GM12878 (cell line): ENCODE measurements around the gene TNF. TPM values are rescaled to one million over a fixed set of nuclear protein-coding genes. Genes with fewer than 3 reads are reported as not detected.

Experiments
- CHD2 ChIP-seq: IDR thresholded peaks from 2 replicates; pipeline ENCODE4 v1.6.1; 2011; ENCODE audit warnings: low read depth, low read length, improper control_type of control experiment, borderline replicate concordance
- CHD4 ChIP-seq: fragments of 200-600 bp; sonication (generic); IDR thresholded peaks from 2 replicates; pipeline ENCODE4 v1.6.1; 2016; ENCODE audit warnings: mild to moderate bottlenecking
- EZH2 ChIP-seq: IDR thresholded peaks from 2 replicates; pipeline ENCODE4 v1.6.1; 2012; ENCODE audit warnings: low read depth, mild to moderate bottlenecking, control low read depth, inconsistent platforms, low read length, borderline replicate concordance; ENCODE audit not compliant: control insufficient read depth
- FOXM1 ChIP-seq: IDR thresholded peaks from 2 replicates; pipeline ENCODE4 v1.6.1; 2012; ENCODE audit warnings: low read depth, mild to moderate bottlenecking, inconsistent platforms, low read length, moderate library complexity
- MEF2A ChIP-seq: IDR thresholded peaks from 2 replicates; pipeline ENCODE4 v1.6.1; 2011; ENCODE audit warnings: low read depth, mild to moderate bottlenecking, low read length, moderate library complexity; ENCODE audit not compliant: insufficient read depth
- MTA2 ChIP-seq: fragments of 450-650 bp; IDR thresholded peaks from 2 replicates; pipeline ENCODE4 v1.6.1; 2016; ENCODE audit warnings: low read depth, mild to moderate bottlenecking, moderate library complexity
- MTA3 ChIP-seq: IDR thresholded peaks from 2 replicates; pipeline ENCODE4 v1.6.1; 2012; ENCODE audit warnings: low read length, inconsistent platforms, borderline replicate concordance
- MYB ChIP-seq: fragments of 150-350 bp; IDR thresholded peaks from 2 replicates; pipeline ENCODE4 v1.6.1; 2014; ENCODE audit warnings: mild to moderate bottlenecking, low read depth, low read length, borderline replicate concordance
- NBN ChIP-seq: fragments of 450-650 bp; IDR thresholded peaks from 2 replicates; pipeline ENCODE4 v1.6.1; 2016
- RELA ChIP-seq: fragments of 450-650 bp; IDR thresholded peaks from 2 replicates; pipeline ENCODE4 v1.8.0; 2014; ENCODE audit warnings: borderline replicate concordance; ENCODE audit not compliant: partially characterized antibody
- STAT1 ChIP-seq: fragments of 450-650 bp; conservative IDR thresholded peaks from 2 replicates; pipeline ENCODE4 v1.6.1; 2014; ENCODE audit warnings: antibody characterized with exemption, mild to moderate bottlenecking
- WRNIP1 ChIP-seq: IDR thresholded peaks from 2 replicates; pipeline ENCODE4 v1.6.1; 2011; ENCODE audit warnings: low read depth, low read length, improper control_type of control experiment, borderline replicate concordance
- YBX1 ChIP-seq: fragments of 450-650 bp; IDR thresholded peaks from 2 replicates; pipeline ENCODE4 v1.6.1; 2016; ENCODE audit warnings: antibody characterized with exemption
- ZNF217 ChIP-seq: fragments of 450-650 bp; IDR thresholded peaks from 2 replicates; pipeline ENCODE4 v1.6.1; 2017; ENCODE audit warnings: antibody characterized with exemption, mild to moderate bottlenecking
- ZNF24 ChIP-seq: fragments of 450-650 bp; IDR thresholded peaks from 2 replicates; pipeline ENCODE4 v1.6.1; 2017; ENCODE audit warnings: antibody characterized with exemption, mild to moderate bottlenecking
- polyA plus RNA-seq, 11 experiments: library from polyadenylated mRNA; depleted of rRNA in 4 of 11; unstranded in 6 of 11; stranded (reverse) in 5 of 11; fragments of >200 nt; fragmentation: Nextera tagmentation in 4 of 11; fragmentation: Illumina TruSeq in 1 of 11; extraction: Ambion mirVana in 4 of 11; extraction: Trizol in 1 of 11; gene quantifications; 1 replicate in 1 of 11; 2 replicates in 10 of 11; pipeline versions ENCODE4 v1.2.1 to v1.2.3, GENCODE V29; 2011 to 2016; ENCODE audit warnings: inconsistent platforms in 2 of 11, missing spikeins in 2 of 11, low read depth in 1 of 11
- total RNA-seq, 4 experiments: library from RNA; depleted of rRNA in 3 of 4; stranded (reverse); fragments of >200 nt in 3 of 4; fragmentation: Illumina TruSeq in 1 of 4; extraction: Trizol in 1 of 4; gene quantifications; 2 replicates each; pipeline versions ENCODE4 v1.2.1 to v1.2.3, GENCODE V29; 2013 to 2021
- TF ChIP-seq, protein P1 (sequence below): fragments of 450-650 bp; IDR thresholded peaks from 2 replicates; pipeline ENCODE4 v1.6.1; 2017; ENCODE audit warnings: mild to moderate bottlenecking, moderate library complexity
- TF ChIP-seq, protein P2 (sequence below): fragments of 450-650 bp; IDR thresholded peaks from 2 replicates; pipeline ENCODE4 v1.6.1; 2017; ENCODE audit warnings: mild to moderate bottlenecking
- TF ChIP-seq, protein P3 (sequence below): IDR thresholded peaks from 2 replicates; pipeline ENCODE4 v1.6.1; 2012; ENCODE audit warnings: low read depth, low read length, improper control_type of control experiment
- TF ChIP-seq, protein P4 (sequence below): fragments of 450-650 bp; formaldehyde crosslinking; IDR thresholded peaks from 2 replicates; pipeline ENCODE4 v1.5.0; 2022; ENCODE audit warnings: mild to moderate bottlenecking, missing genetic modification characterization

TNF gene
- total and polyA plus RNA-seq, 10 of the 15 experiments (the other 5 are each of a cell fraction or from before 2014, with no cell fraction given), result 18.0 to 94.8 (median 61.9) TPM

DNA sequence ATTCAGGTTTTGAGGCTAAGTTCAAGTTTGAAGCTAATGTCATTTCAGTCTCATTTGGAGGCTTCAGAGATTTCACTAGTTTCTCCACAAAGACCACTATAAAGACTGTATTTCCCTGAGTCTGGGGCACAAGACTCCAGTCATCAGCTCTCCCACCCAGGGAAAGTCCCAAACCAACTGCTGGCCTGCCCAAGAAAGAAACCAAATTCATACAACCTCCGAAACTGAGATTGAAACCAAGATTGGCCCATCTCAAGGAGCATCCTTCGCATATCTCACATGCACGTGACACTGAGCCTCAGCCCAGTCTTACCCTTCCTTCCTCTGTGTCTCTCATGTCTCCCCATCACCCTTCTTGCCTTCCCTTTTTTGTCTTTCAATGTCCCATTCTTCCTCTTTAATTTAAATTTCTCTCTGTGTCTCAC, 6.8 kb upstream of the TNF start (continued):
- TF ChIP-seq, protein P1, sequence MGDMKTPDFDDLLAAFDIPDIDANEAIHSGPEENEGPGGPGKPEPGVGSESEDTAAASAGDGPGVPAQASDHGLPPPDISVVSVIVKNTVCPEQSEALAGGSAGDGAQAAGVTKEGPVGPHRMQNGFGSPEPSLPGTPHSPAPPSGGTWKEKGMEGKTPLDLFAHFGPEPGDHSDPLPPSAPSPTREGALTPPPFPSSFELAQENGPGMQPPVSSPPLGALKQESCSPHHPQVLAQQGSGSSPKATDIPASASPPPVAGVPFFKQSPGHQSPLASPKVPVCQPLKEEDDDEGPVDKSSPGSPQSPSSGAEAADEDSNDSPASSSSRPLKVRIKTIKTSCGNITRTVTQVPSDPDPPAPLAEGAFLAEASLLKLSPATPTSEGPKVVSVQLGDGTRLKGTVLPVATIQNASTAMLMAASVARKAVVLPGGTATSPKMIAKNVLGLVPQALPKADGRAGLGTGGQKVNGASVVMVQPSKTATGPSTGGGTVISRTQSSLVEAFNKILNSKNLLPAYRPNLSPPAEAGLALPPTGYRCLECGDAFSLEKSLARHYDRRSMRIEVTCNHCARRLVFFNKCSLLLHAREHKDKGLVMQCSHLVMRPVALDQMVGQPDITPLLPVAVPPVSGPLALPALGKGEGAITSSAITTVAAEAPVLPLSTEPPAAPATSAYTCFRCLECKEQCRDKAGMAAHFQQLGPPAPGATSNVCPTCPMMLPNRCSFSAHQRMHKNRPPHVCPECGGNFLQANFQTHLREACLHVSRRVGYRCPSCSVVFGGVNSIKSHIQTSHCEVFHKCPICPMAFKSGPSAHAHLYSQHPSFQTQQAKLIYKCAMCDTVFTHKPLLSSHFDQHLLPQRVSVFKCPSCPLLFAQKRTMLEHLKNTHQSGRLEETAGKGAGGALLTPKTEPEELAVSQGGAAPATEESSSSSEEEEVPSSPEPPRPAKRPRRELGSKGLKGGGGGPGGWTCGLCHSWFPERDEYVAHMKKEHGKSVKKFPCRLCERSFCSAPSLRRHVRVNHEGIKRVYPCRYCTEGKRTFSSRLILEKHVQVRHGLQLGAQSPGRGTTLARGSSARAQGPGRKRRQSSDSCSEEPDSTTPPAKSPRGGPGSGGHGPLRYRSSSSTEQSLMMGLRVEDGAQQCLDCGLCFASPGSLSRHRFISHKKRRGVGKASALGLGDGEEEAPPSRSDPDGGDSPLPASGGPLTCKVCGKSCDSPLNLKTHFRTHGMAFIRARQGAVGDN, result peak; percentile 82
- TF ChIP-seq, protein P2, sequence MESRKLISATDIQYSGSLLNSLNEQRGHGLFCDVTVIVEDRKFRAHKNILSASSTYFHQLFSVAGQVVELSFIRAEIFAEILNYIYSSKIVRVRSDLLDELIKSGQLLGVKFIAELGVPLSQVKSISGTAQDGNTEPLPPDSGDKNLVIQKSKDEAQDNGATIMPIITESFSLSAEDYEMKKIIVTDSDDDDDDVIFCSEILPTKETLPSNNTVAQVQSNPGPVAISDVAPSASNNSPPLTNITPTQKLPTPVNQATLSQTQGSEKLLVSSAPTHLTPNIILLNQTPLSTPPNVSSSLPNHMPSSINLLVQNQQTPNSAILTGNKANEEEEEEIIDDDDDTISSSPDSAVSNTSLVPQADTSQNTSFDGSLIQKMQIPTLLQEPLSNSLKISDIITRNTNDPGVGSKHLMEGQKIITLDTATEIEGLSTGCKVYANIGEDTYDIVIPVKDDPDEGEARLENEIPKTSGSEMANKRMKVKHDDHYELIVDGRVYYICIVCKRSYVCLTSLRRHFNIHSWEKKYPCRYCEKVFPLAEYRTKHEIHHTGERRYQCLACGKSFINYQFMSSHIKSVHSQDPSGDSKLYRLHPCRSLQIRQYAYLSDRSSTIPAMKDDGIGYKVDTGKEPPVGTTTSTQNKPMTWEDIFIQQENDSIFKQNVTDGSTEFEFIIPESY, result no peak
- TF ChIP-seq STAT1 (no peak), MEF2A (peak; percentile 61; the same call in 1 of the 2 replicates), RELA (peak; percentile 68), WRNIP1 (no peak), FOXM1 (no peak), CHD2 (no peak), MTA3 (no peak), NBN (peak; percentile 95), YBX1 (no peak), MTA2 (peak; percentile 81), EZH2 (no peak), ZNF24 (no peak), ZNF217 (no peak), CHD4 (no peak), MYB (peak; percentile 82; the same call in 1 of the 2 replicates)
- TF ChIP-seq, protein P3, sequence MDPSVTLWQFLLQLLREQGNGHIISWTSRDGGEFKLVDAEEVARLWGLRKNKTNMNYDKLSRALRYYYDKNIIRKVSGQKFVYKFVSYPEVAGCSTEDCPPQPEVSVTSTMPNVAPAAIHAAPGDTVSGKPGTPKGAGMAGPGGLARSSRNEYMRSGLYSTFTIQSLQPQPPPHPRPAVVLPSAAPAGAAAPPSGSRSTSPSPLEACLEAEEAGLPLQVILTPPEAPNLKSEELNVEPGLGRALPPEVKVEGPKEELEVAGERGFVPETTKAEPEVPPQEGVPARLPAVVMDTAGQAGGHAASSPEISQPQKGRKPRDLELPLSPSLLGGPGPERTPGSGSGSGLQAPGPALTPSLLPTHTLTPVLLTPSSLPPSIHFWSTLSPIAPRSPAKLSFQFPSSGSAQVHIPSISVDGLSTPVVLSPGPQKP, result no peak
- TF ChIP-seq, protein P4, sequence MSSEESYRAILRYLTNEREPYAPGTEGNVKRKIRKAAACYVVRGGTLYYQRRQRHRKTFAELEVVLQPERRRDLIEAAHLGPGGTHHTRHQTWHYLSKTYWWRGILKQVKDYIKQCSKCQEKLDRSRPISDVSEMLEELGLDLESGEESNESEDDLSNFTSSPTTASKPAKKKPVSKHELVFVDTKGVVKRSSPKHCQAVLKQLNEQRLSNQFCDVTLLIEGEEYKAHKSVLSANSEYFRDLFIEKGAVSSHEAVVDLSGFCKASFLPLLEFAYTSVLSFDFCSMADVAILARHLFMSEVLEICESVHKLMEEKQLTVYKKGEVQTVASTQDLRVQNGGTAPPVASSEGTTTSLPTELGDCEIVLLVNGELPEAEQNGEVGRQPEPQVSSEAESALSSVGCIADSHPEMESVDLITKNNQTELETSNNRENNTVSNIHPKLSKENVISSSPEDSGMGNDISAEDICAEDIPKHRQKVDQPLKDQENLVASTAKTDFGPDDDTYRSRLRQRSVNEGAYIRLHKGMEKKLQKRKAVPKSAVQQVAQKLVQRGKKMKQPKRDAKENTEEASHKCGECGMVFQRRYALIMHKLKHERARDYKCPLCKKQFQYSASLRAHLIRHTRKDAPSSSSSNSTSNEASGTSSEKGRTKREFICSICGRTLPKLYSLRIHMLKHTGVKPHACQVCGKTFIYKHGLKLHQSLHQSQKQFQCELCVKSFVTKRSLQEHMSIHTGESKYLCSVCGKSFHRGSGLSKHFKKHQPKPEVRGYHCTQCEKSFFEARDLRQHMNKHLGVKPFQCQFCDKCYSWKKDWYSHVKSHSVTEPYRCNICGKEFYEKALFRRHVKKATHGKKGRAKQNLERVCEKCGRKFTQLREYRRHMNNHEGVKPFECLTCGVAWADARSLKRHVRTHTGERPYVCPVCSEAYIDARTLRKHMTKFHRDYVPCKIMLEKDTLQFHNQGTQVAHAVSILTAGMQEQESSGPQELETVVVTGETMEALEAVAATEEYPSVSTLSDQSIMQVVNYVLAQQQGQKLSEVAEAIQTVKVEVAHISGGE (CRISPR knock-in tag), result no peak
